H1 (cell line): ENCODE results near the gene RBP3. TPM values are rescaled to one million over a fixed set of nuclear protein-coding genes. Genes with fewer than 3 reads are reported as not detected.

Experiments
- CHD2 ChIP-seq: IDR thresholded peaks from 2 replicates; pipeline ENCODE4 v1.6.1; 2012; ENCODE audit warnings: low read length, improper control_type of control experiment
- FOSL1 ChIP-seq: IDR thresholded peaks from 2 replicates; pipeline ENCODE4 v1.6.1; 2011; ENCODE audit warnings: mild to moderate bottlenecking, low read depth, low read length, moderate library complexity; ENCODE audit not compliant: insufficient read depth
- polyA plus RNA-seq, 7 experiments: library from polyadenylated mRNA; depleted of rRNA in 3 of 7; stranded (reverse) in 5 of 7; unstranded in 2 of 7; fragments of >200 nt in 5 of 7; fragments of 200-250 nt in 2 of 7; gene quantifications; 1 replicate in 5 of 7; 2 replicates in 1 of 7; 4 replicates in 1 of 7; pipeline versions ENCODE4 v1.2.1 to v1.2.3, GENCODE V29; 2011 to 2013; ENCODE audit warnings: missing spikeins in 2 of 7, mixed read lengths in 2 of 7
- total RNA-seq: library from RNA; stranded (reverse); fragmentation: NEBNext Ultra II Directional; extraction: Animal tissue kit (Norgen Biotek cat#: 25700); gene quantifications from 2 replicates; pipeline ENCODE4 v1.2.1, GENCODE V29; 2021

The RBP3 gene
- total and polyA plus RNA-seq, 2 of the 8 experiments (the other 6 are each of a cell fraction or from before 2014, with no cell fraction given): not detected

- TF ChIP-seq FOSL1 (no peak), CHD2 (no peak)
Measured at GRCh38 chr10:47309408-47310089, 38.6 kb upstream of the RBP3 start (continued).
